Immature natural killer cell (primary cell): ENCODE measurements around the gene TFRC. TPM values are rescaled to one million over a fixed set of nuclear protein-coding genes. Genes with fewer than 3 reads are reported as not detected.
"Not testable (repeated sequence)": the region's sequence is repeated elsewhere in the genome, so short reads cannot be mapped to it uniquely, and the experiment has no call there.

Source experiments
- DNase-seq, 3 donors: peaks; one replicate each; pipeline ENCODE4 v3.0.0; 2022; ENCODE audit warnings: mixed read lengths in 1 of 3
- H3K27ac Mint-ChIP-seq, 6 donors: one replicate each; pipeline ENCODE4 v1.8.0; 2020; ENCODE audit warnings: mixed read lengths in 6 of 6, mild to moderate bottlenecking in 5 of 6, inconsistent platforms in 4 of 6, moderate library complexity in 3 of 6
- H3K27me3 Mint-ChIP-seq, 3 donors: one replicate each; pipeline ENCODE4 v1.8.0; 2020 to 2021; ENCODE audit warnings: low read depth in 3 of 3, mild to moderate bottlenecking in 3 of 3, mixed read lengths in 3 of 3, moderate library complexity in 3 of 3, inconsistent platforms in 1 of 3
- H3K36me3 Mint-ChIP-seq, 3 donors: one replicate each; pipeline ENCODE4 v1.8.0; 2020; ENCODE audit warnings: mixed read lengths in 3 of 3, inconsistent platforms in 2 of 3, mild to moderate bottlenecking in 2 of 3
- H3K4me1 Mint-ChIP-seq, 2 donors: one replicate each; pipeline ENCODE4 v1.8.0; 2020; ENCODE audit warnings: inconsistent platforms in 2 of 2, mild to moderate bottlenecking in 2 of 2, mixed read lengths in 2 of 2, moderate library complexity in 1 of 2
- H3K4me3 Mint-ChIP-seq, 5 donors: one replicate each; pipeline ENCODE4 v1.8.0; 2020; ENCODE audit warnings: mild to moderate bottlenecking in 5 of 5, mixed read lengths in 5 of 5, inconsistent platforms in 3 of 5, moderate library complexity in 3 of 5
- H3K9me3 Mint-ChIP-seq, 6 donors: one replicate each; pipeline ENCODE4 v1.8.0; 2020; ENCODE audit warnings: mild to moderate bottlenecking in 6 of 6, mixed read lengths in 6 of 6, inconsistent platforms in 4 of 6, moderate library complexity in 3 of 6
- polyA plus RNA-seq, 3 donors: library from polyadenylated mRNA; unstranded; fragments of 300-500 nt; fragmentation: Illumina TruSeq; gene quantifications; one replicate each; pipeline ENCODE4 v1.2.3, GENCODE V29; 2021

The TFRC gene
- polyA plus RNA-seq, 3 donors from 2014 or later, result 8.9 to 11.0 (median 9.7) TPM

- Mint-ChIP-seq H3K27ac (no peak overlapping the region), H3K9me3 (peaks cover 0 to 2% (median 0%) of the 10 kb centered on the region in 6 donors), H3K36me3 (no peaks in the 10 kb centered on the region), H3K4me3 (no peak overlapping the region), H3K4me1 (no peaks in the 10 kb centered on the region), H3K27me3 (peaks cover 0 to 3% (median 2%) of the 10 kb centered on the region in 3 donors)
- DNase-seq, result no peak
Observed at GRCh38 chr3:196016485-196016884, 65.4 kb downstream of the TFRC start.

GRCh38 chr3:196016059-196016458, 65.8 kb downstream of the TFRC start:
- DNase-seq, result no peak
- no peaks in the 10 kb centered on the region for H3K36me3 Mint-ChIP-seq
- no peak overlapping the region for H3K27ac Mint-ChIP-seq
- H3K4me3 Mint-ChIP-seq, result no peak overlapping the region
- no peaks in the 10 kb centered on the region for H3K4me1 Mint-ChIP-seq
- peaks cover 0 to 3% (median 2%) of the 10 kb centered on the region in 3 donors for H3K27me3 Mint-ChIP-seq
- peaks cover 0 to 6% (median 0%) of the 10 kb centered on the region in 6 donors for H3K9me3 Mint-ChIP-seq

GRCh38 chr3:196013587-196014487, 68.1 kb downstream of the TFRC start:
- Mint-ChIP-seq H3K27me3 (peaks cover 0 to 2% (median 2%) of the 10 kb centered on the region in 3 donors), H3K36me3 (no peaks in the 10 kb centered on the region), H3K4me3 (no peak overlapping the region), H3K4me1 (no peaks in the 10 kb centered on the region), H3K27ac (no peak overlapping the region), H3K9me3 (peaks cover 0 to 15% (median 0%) of the 10 kb centered on the region in 6 donors)
- DNase-seq, result no peak

GRCh38 chr3:196012941-196013476, 68.9 kb downstream of the TFRC start:
- H3K9me3 Mint-ChIP-seq, result peaks cover 0 to 15% (median 0%) of the 10 kb centered on the region in 6 donors
- no peak overlapping the region for H3K4me3 Mint-ChIP-seq
- no peaks in the 10 kb centered on the region for H3K4me1 Mint-ChIP-seq
- H3K27ac Mint-ChIP-seq, result no peak overlapping the region
- no peaks in the 10 kb centered on the region for H3K36me3 Mint-ChIP-seq
- peaks cover 0 to 2% (median 2%) of the 10 kb centered on the region in 3 donors for H3K27me3 Mint-ChIP-seq
- DNase-seq, result no peak

- no peaks in the 10 kb centered on the region for H3K4me1 Mint-ChIP-seq
- peaks cover 0 to 2% (median 2%) of the 10 kb centered on the region in 3 donors for H3K27me3 Mint-ChIP-seq
- no peaks in the 10 kb centered on the region for H3K36me3 Mint-ChIP-seq
- no peak for DNase-seq
- H3K4me3 Mint-ChIP-seq, result no peak overlapping the region
- peaks cover 0 to 15% (median 0%) of the 10 kb centered on the region in 6 donors for H3K9me3 Mint-ChIP-seq
- no peak overlapping the region for H3K27ac Mint-ChIP-seq
Observed at GRCh38 chr3:196012481-196012880, 69.4 kb downstream of the TFRC start.

GRCh38 chr3:196009456-196009855, 72.4 kb downstream of the TFRC start:
- no peak for DNase-seq
- Mint-ChIP-seq H3K4me1 (no peaks in the 10 kb centered on the region), H3K4me3 (no peak overlapping the region), H3K9me3 (peaks cover 0 to 15% (median 0%) of the 10 kb centered on the region in 6 donors), H3K36me3 (no peaks in the 10 kb centered on the region), H3K27me3 (peaks cover 0 to 2% (median 0%) of the 10 kb centered on the region in 3 donors), H3K27ac (no peak overlapping the region)

GRCh38 chr3:196008929-196009328, 73.0 kb downstream of the TFRC start:
- Mint-ChIP-seq H3K27ac (no peak overlapping the region), H3K4me1 (no peaks in the 10 kb centered on the region), H3K9me3 (peaks cover 0 to 15% (median 0%) of the 10 kb centered on the region in 6 donors), H3K27me3 (peaks cover 0 to 2% (median 0%) of the 10 kb centered on the region in 3 donors), H3K36me3 (no peaks in the 10 kb centered on the region), H3K4me3 (no peak overlapping the region)
- DNase-seq, result no peak

- no peak overlapping the region for H3K4me3 Mint-ChIP-seq
- no peak for DNase-seq
- H3K27ac Mint-ChIP-seq, result no peak overlapping the region
- no peaks in the 10 kb centered on the region for H3K4me1 Mint-ChIP-seq
- H3K27me3 Mint-ChIP-seq, result peaks cover 0 to 2% (median 0%) of the 10 kb centered on the region in 3 donors
- H3K36me3 Mint-ChIP-seq, result no peaks in the 10 kb centered on the region
- peaks cover 0 to 15% (median 0%) of the 10 kb centered on the region in 6 donors for H3K9me3 Mint-ChIP-seq
Observed at GRCh38 chr3:196008387-196008786, 73.5 kb downstream of the TFRC start.

- peaks cover 0 to 2% (median 0%) of the 10 kb centered on the region in 3 donors for H3K27me3 Mint-ChIP-seq
- H3K4me3 Mint-ChIP-seq, result no peak overlapping the region
- H3K27ac Mint-ChIP-seq, result no peak overlapping the region
- peaks cover 0 to 15% (median 0%) of the 10 kb centered on the region in 6 donors for H3K9me3 Mint-ChIP-seq
- no peaks in the 10 kb centered on the region for H3K36me3 Mint-ChIP-seq
- no peaks in the 10 kb centered on the region for H3K4me1 Mint-ChIP-seq
- DNase-seq, result no peak
Observed at GRCh38 chr3:196007744-196008335, 74.0 kb downstream of the TFRC start.

- H3K9me3 Mint-ChIP-seq, H3K4me1 Mint-ChIP-seq, H3K27ac Mint-ChIP-seq, DNase-seq, H3K4me3 Mint-ChIP-seq, H3K27me3 Mint-ChIP-seq, H3K36me3 Mint-ChIP-seq: not testable (repeated sequence)
Observed at GRCh38 chr3:196005338-196005737, 76.6 kb downstream of the TFRC start.

GRCh38 chr3:196004359-196005052, 77.4 kb downstream of the TFRC start:
- H3K9me3 Mint-ChIP-seq, H3K4me3 Mint-ChIP-seq, DNase-seq, H3K4me1 Mint-ChIP-seq, H3K27me3 Mint-ChIP-seq, H3K36me3 Mint-ChIP-seq, H3K27ac Mint-ChIP-seq: not testable (repeated sequence)

GRCh38 chr3:196003611-196004010, 78.3 kb downstream of the TFRC start:
- DNase-seq, result no peak
- peaks cover 2 to 4% (median 4%) of the 10 kb centered on the region in 3 donors for H3K27me3 Mint-ChIP-seq

GRCh38 chr3:196002721-196003120, 79.2 kb downstream of the TFRC start:
- H3K4me3 Mint-ChIP-seq, H3K36me3 Mint-ChIP-seq, H3K4me1 Mint-ChIP-seq, DNase-seq, H3K27ac Mint-ChIP-seq, H3K27me3 Mint-ChIP-seq, H3K9me3 Mint-ChIP-seq: not testable (repeated sequence)

More at GRCh38 chr3:196003611-196004010, 78.3 kb downstream of the TFRC start:
- H3K36me3 Mint-ChIP-seq, result no peaks in the 10 kb centered on the region
- H3K27ac Mint-ChIP-seq, result no peak overlapping the region
- H3K4me3 Mint-ChIP-seq, result no peak overlapping the region
- H3K4me1 Mint-ChIP-seq, result no peaks in the 10 kb centered on the region
- H3K9me3 Mint-ChIP-seq, result no peaks in the 10 kb centered on the region

GRCh38 chr3:196001240-196001639, 80.7 kb downstream of the TFRC start:
- DNase-seq, H3K4me1 Mint-ChIP-seq, H3K9me3 Mint-ChIP-seq, H3K36me3 Mint-ChIP-seq, H3K27ac Mint-ChIP-seq, H3K4me3 Mint-ChIP-seq, H3K27me3 Mint-ChIP-seq: not testable (repeated sequence)
